ENCODE data around the gene SFXN5. TPM values are rescaled to one million over a fixed set of nuclear protein-coding genes. Genes with fewer than 3 reads are reported as not detected.

Gene SFXN5
- total and polyA plus RNA-seq, 7 donors = 5.1 to 17.1 (median 12.2) TPM

- no peak for TF ChIP-seq CTCF (IDR thresholded peaks at IDR 0.05)
- H3K9me3 ChIP-seq = no peaks in the 10 kb centered on the region
- intact Hi-C loops (cut with DNase I) = no loop called here
- H3K27ac ChIP-seq = no peak overlapping the region
- no peaks in the 10 kb centered on the region for H3K4me1 ChIP-seq
- WGBS, 3 donors = 92 to 93% (median 93%) methylated on average over 7 of the region's 7 CpGs
- ATAC-seq (no peak), DNase-seq (no peak)
- no peaks in the 10 kb centered on the region for H3K27me3 ChIP-seq (ENCODE audit: insufficient read depth in 3 of 3, low read length in 2 of 3)
- no peak overlapping the region for H3K4me3 ChIP-seq
- H3K36me3 ChIP-seq (ENCODE audit: insufficient read depth in 1 of 2, low read depth in 1 of 2) = peaks cover 2 to 31% of the 10 kb centered on the region in 2 donors
Measured at GRCh38 chr2:73034661-73035375, 36.7 kb downstream of the SFXN5 start.

- 77 to 89% (median 86%) methylated on average over 5 of the region's 5 CpGs for WGBS, 3 donors
- H3K36me3 ChIP-seq (ENCODE audit: insufficient read depth in 1 of 2, low read depth in 1 of 2) = peaks cover 2 to 21% of the 10 kb centered on the region in 2 donors
- H3K27ac ChIP-seq = no peak overlapping the region
- TF ChIP-seq CTCF (IDR thresholded peaks at IDR 0.05) = no peak
- DNase-seq (no peak), ATAC-seq (peak in 1 of 4 donors; percentile 19)
- intact Hi-C loops (cut with DNase I) = no loop called here
- no peak overlapping the region for H3K4me3 ChIP-seq
- H3K9me3 ChIP-seq = no peaks in the 10 kb centered on the region
- H3K4me1 ChIP-seq = no peaks in the 10 kb centered on the region
- H3K27me3 ChIP-seq (ENCODE audit: insufficient read depth in 3 of 3, low read length in 2 of 3) = no peaks in the 10 kb centered on the region
Measured at GRCh38 chr2:73033766-73034381, 37.6 kb downstream of the SFXN5 start.

GRCh38 chr2:73033142-73033765, 38.3 kb downstream of the SFXN5 start:
- intact Hi-C loops (cut with DNase I) = no loop called here
- TF ChIP-seq CTCF (IDR thresholded peaks at IDR 0.05) = no peak
- Histone ChIP-seq H3K4me1 (no peaks in the 10 kb centered on the region), H3K4me3 (no peak overlapping the region), H3K9me3 (no peaks in the 10 kb centered on the region), H3K27me3 (ENCODE audit: insufficient read depth in 3 of 3, low read length in 2 of 3) (no peaks in the 10 kb centered on the region), H3K27ac (no peak overlapping the region), H3K36me3 (ENCODE audit: insufficient read depth in 1 of 2, low read depth in 1 of 2) (peaks cover 2 to 18% of the 10 kb centered on the region in 2 donors)
- ATAC-seq (no peak), DNase-seq (no peak)
- 90 to 96% (median 94%) methylated on average over 1 of the region's 1 CpG for WGBS, 3 donors

GRCh38 chr2:73032702-73033097, 38.8 kb downstream of the SFXN5 start:
- 93 to 99% (median 96%) methylated on average over 5 of the region's 5 CpGs for WGBS, 3 donors
- Histone ChIP-seq H3K36me3 (ENCODE audit: insufficient read depth in 1 of 2, low read depth in 1 of 2) (peaks cover 2 to 18% of the 10 kb centered on the region in 2 donors), H3K4me1 (no peaks in the 10 kb centered on the region), H3K4me3 (no peak overlapping the region), H3K27me3 (ENCODE audit: insufficient read depth in 3 of 3, low read length in 2 of 3) (no peaks in the 10 kb centered on the region), H3K27ac (no peak overlapping the region), H3K9me3 (no peaks in the 10 kb centered on the region)
- TF ChIP-seq CTCF (IDR thresholded peaks at IDR 0.05) = no peak
- intact Hi-C loops (cut with DNase I) = no loop called here
- DNase-seq (no peak), ATAC-seq (no peak)

Data from psoas muscle (tissue), 8 donors.